CD14-positive monocyte (primary cell): Measurements from ENCODE around the gene CCDC85C. TPM values are rescaled to one million over a fixed set of nuclear protein-coding genes. Genes with fewer than 3 reads are reported as not detected.

Experiments
- DNase-seq, 3 donors: peaks; one replicate each; pipeline ENCODE4 v3.0.0-alpha.2; 2011 to 2022
- H2AFZ ChIP-seq: 2 replicates; pipeline ENCODE4 v1.6.0; 2012; ENCODE audit warnings: mild to moderate bottlenecking, low read depth, low read length, inconsistent platforms; ENCODE audit not compliant: insufficient read depth, poor library complexity, severe bottlenecking
- H3K27ac ChIP-seq, 2 donors: 1 replicate in 1 of 2; 2 replicates in 1 of 2; pipeline ENCODE4 v1.5.1; 2012 to 2013; ENCODE audit warnings: low read length in 2 of 2, control low read depth in 1 of 2, inconsistent platforms in 1 of 2, low read depth in 1 of 2, mild to moderate bottlenecking in 1 of 2
- H3K27me3 ChIP-seq, 2 donors: one replicate each; pipeline versions ENCODE4 v1.6.0 to v1.6.1; 2011 to 2013; ENCODE audit warnings: low read length in 2 of 2; ENCODE audit not compliant: control insufficient read depth in 2 of 2, insufficient read depth in 2 of 2
- H3K36me3 ChIP-seq, 2 donors: replicated peaks in 1 of 2; 1 replicate in 1 of 2; 2 replicates in 1 of 2; pipeline versions ENCODE4 v1.5.1 to v1.6.1; 2012 to 2013; ENCODE audit warnings: low read length in 2 of 2, control low read depth in 1 of 2, inconsistent platforms in 1 of 2, mild to moderate bottlenecking in 1 of 2; ENCODE audit not compliant: insufficient read depth in 2 of 2, control insufficient read depth in 1 of 2
- H3K4me1 ChIP-seq, 2 donors: 1 replicate in 1 of 2; 2 replicates in 1 of 2; pipeline versions ENCODE4 v1.5.1 to v1.6.1; 2012 to 2013; ENCODE audit warnings: low read length in 2 of 2, control low read depth in 1 of 2, inconsistent platforms in 1 of 2, mild to moderate bottlenecking in 1 of 2, moderate library complexity in 1 of 2; ENCODE audit not compliant: insufficient read depth in 2 of 2, control insufficient read depth in 1 of 2
- H3K4me2 ChIP-seq: replicated peaks from 2 replicates; pipeline ENCODE3; 2012; ENCODE audit warnings: low read length, moderate library complexity, mild to moderate bottlenecking; ENCODE audit not compliant: poor library complexity, severe bottlenecking; ENCODE audit errors: extremely low read depth
- H3K4me3 ChIP-seq, 3 experiments: fragments of 200-600 bp in 1 of 3; sonication (generic) in 1 of 3; replicated peaks in 1 of 3; 1 replicate in 2 of 3; 2 replicates in 1 of 3; pipeline ENCODE4 v1.5.1; 2011 to 2013; ENCODE audit warnings: low read length in 3 of 3, mild to moderate bottlenecking in 3 of 3, control low read depth in 2 of 3, low read depth in 2 of 3, inconsistent platforms in 1 of 3, moderate library complexity in 1 of 3
- H3K79me2 ChIP-seq: 2 replicates; pipeline ENCODE4 v1.6.0; 2012; ENCODE audit warnings: mild to moderate bottlenecking, control low read depth, inconsistent platforms, low read length, moderate library complexity; ENCODE audit not compliant: insufficient read depth
- H3K9ac ChIP-seq: 2 replicates; pipeline ENCODE4 v1.6.0; 2017; ENCODE audit warnings: low read length, mild to moderate bottlenecking; ENCODE audit not compliant: insufficient read depth, poor library complexity, severe bottlenecking
- H3K9me3 ChIP-seq, 2 donors: replicated peaks in 1 of 2; 1 replicate in 1 of 2; 2 replicates in 1 of 2; pipeline versions ENCODE4 v1.5.1 to v1.6.1; 2012 to 2013; ENCODE audit warnings: low read length in 2 of 2, control low read depth in 1 of 2; ENCODE audit not compliant: control insufficient read depth in 1 of 2, insufficient read depth in 1 of 2
- H4K20me1 ChIP-seq: 2 replicates; pipeline ENCODE4 v1.6.0; 2012; ENCODE audit warnings: mild to moderate bottlenecking, low read length, control low read depth, moderate library complexity; ENCODE audit not compliant: insufficient read depth
- H3K27ac Mint-ChIP-seq, 7 donors: one replicate each; pipeline ENCODE4 v1.8.0; 2020; ENCODE audit warnings: mild to moderate bottlenecking in 7 of 7, mixed read lengths in 7 of 7, moderate library complexity in 6 of 7, inconsistent platforms in 2 of 7
- H3K27me3 Mint-ChIP-seq, 3 donors: one replicate each; pipeline ENCODE4 v1.8.0; 2021 to 2022; ENCODE audit warnings: low read depth in 3 of 3, mild to moderate bottlenecking in 3 of 3, mixed read lengths in 3 of 3, moderate library complexity in 3 of 3, inconsistent platforms in 1 of 3
- H3K36me3 Mint-ChIP-seq, 2 donors: one replicate each; pipeline ENCODE4 v1.8.0; 2020; ENCODE audit warnings: mixed read lengths in 2 of 2, inconsistent platforms in 1 of 2, mild to moderate bottlenecking in 1 of 2
- H3K4me1 Mint-ChIP-seq: one replicate; pipeline ENCODE4 v1.8.0; 2020; ENCODE audit warnings: mild to moderate bottlenecking, mixed read lengths
- H3K4me3 Mint-ChIP-seq, 2 donors: one replicate each; pipeline ENCODE4 v1.8.0; 2020; ENCODE audit warnings: mild to moderate bottlenecking in 2 of 2, mixed read lengths in 2 of 2, moderate library complexity in 1 of 2
- H3K9me3 Mint-ChIP-seq, 7 donors: one replicate each; pipeline ENCODE4 v1.8.0; 2020 to 2022; ENCODE audit warnings: mixed read lengths in 7 of 7, mild to moderate bottlenecking in 6 of 7, moderate library complexity in 6 of 7, inconsistent platforms in 2 of 7
- WGBS: methylation state at CpG from one replicate; pipeline ENCODE4 v1.1.5; 2013; ENCODE audit warnings: missing lambda C conversion rate; ENCODE audit not compliant: insufficient coverage; 5-methylcytosine and 5-hydroxymethylcytosine counted together
- intact Hi-C, 2 donors: fragments of 100-400 bp; cut with micrococcal nuclease; formaldehyde crosslinking; loops; one replicate each; pipeline versions ENCODE4 v1.15.0 to v1.15.1; 2023
- polyA plus RNA-seq, 3 donors: library from polyadenylated mRNA; depleted of rRNA in 1 of 3; unstranded in 2 of 3; stranded (reverse) in 1 of 3; fragments of 300-500 nt in 2 of 3; fragments of >200 nt in 1 of 3; fragmentation: Illumina TruSeq in 2 of 3; gene quantifications; 1 replicate in 2 of 3; 2 replicates in 1 of 3; pipeline ENCODE4 v1.2.3, GENCODE V29; 2012 to 2021
- TF ChIP-seq, protein P1 (sequence below): fragments of 200-600 bp; IDR thresholded peaks from one replicate; pipeline ENCODE4 v1.8.0; 2022; ENCODE audit warnings: antibody characterized with exemption, mild to moderate bottlenecking

Gene CCDC85C
- polyA plus RNA-seq, 3 donors, result under 0.01 to 0.03 TPM; not detected in 1

DNA sequence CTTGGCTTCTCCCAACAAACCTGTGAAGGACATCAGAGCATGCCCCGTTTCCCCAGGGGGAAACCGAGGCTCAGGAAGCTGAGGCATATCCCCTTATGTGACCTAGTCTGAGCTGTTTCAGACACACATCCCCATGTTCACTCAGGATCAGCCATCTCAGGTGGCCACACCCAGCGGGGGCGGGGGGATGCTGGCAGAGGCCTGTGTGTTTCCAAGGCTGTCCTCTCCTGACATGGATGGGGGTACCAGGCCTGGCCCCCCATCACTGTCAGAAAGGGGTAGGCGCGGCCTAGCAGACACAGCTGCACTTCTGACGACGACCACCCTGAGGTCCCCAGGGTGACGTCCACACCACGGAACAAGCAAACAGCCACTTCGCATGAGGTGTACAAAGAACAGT lies 22.1 kb downstream of the CCDC85C start:
- no peaks in the 10 kb centered on the region for H3K4me1 ChIP-seq
- no peak overlapping the region for H3K27ac ChIP-seq
- Mint-ChIP-seq H3K36me3 (no peaks in the 10 kb centered on the region), H3K9me3 (no peaks in the 10 kb centered on the region), H3K27ac (no peak overlapping the region), H3K27me3 (peaks cover 0 to 4% (median 1%) of the 10 kb centered on the region in 3 donors), H3K4me1 (no peaks in the 10 kb centered on the region), H3K4me3 (no peak overlapping the region)
- H2AFZ ChIP-seq, result no peak overlapping the region
- no peak overlapping the region for H3K4me3 ChIP-seq
- no peaks in the 10 kb centered on the region for H3K9me3 ChIP-seq
- no peak overlapping the region for H3K4me2 ChIP-seq
- no peaks in the 10 kb centered on the region for H4K20me1 ChIP-seq
- intact Hi-C loops, result no loop called here
- TF ChIP-seq, protein P1, sequence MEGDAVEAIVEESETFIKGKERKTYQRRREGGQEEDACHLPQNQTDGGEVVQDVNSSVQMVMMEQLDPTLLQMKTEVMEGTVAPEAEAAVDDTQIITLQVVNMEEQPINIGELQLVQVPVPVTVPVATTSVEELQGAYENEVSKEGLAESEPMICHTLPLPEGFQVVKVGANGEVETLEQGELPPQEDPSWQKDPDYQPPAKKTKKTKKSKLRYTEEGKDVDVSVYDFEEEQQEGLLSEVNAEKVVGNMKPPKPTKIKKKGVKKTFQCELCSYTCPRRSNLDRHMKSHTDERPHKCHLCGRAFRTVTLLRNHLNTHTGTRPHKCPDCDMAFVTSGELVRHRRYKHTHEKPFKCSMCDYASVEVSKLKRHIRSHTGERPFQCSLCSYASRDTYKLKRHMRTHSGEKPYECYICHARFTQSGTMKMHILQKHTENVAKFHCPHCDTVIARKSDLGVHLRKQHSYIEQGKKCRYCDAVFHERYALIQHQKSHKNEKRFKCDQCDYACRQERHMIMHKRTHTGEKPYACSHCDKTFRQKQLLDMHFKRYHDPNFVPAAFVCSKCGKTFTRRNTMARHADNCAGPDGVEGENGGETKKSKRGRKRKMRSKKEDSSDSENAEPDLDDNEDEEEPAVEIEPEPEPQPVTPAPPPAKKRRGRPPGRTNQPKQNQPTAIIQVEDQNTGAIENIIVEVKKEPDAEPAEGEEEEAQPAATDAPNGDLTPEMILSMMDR, result no peak
- no peak overlapping the region for H3K9ac ChIP-seq
- no peaks in the 10 kb centered on the region for H3K27me3 ChIP-seq
- 88% methylated on average over 11 of the region's 11 CpGs for WGBS
- DNase-seq, result no peak
- H3K36me3 ChIP-seq, result no peaks in the 10 kb centered on the region
- no peaks in the 10 kb centered on the region for H3K79me2 ChIP-seq

DNA sequence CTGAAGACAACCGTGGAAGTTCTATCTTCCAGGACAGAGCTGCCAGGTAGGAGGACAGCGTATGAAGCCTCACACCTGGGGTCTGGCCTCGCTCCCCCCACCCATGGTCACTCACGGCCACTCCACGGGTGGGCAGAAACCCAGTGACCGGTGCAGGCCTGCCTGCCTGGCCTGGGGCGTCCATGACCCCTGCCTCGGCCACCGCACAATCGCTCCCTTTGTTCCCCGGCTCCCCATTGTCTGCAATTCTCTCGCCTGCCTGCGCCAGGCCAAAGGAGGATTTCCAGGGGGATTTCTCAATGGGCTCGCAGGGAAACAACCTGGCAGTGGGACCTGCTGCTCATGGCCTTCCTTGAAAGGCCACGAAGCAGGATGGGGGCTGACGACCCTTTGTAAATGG lies 22.6 kb downstream of the CCDC85C start:
- H3K79me2 ChIP-seq, result no peaks in the 10 kb centered on the region
- no peak overlapping the region for H3K9ac ChIP-seq
- 95% methylated on average over 16 of the region's 16 CpGs for WGBS

More for the DNA sequence above, 22.6 kb downstream of the CCDC85C start:
- no peaks in the 10 kb centered on the region for H4K20me1 ChIP-seq
- H3K36me3 ChIP-seq, result no peaks in the 10 kb centered on the region
- H3K27ac Mint-ChIP-seq, result no peak overlapping the region
- H3K9me3 ChIP-seq, result no peaks in the 10 kb centered on the region
- H3K9me3 Mint-ChIP-seq, result no peaks in the 10 kb centered on the region
- H2AFZ ChIP-seq, result no peak overlapping the region
- TF ChIP-seq, protein P1, result no peak
- intact Hi-C loops, result no loop called here
- H3K36me3 Mint-ChIP-seq, result no peaks in the 10 kb centered on the region
- no peak overlapping the region for H3K4me3 Mint-ChIP-seq
- H3K4me1 Mint-ChIP-seq, result no peaks in the 10 kb centered on the region
- no peak for DNase-seq
- no peak overlapping the region for H3K4me3 ChIP-seq
- H3K4me2 ChIP-seq, result no peak overlapping the region
- H3K27ac ChIP-seq, result no peak overlapping the region
- no peaks in the 10 kb centered on the region for H3K4me1 ChIP-seq
- H3K27me3 Mint-ChIP-seq, result peaks cover 0 to 4% (median 1%) of the 10 kb centered on the region in 3 donors
- no peaks in the 10 kb centered on the region for H3K27me3 ChIP-seq
